Duodenal mucosa (tissue), 2 donors: ENCODE measurements around the gene ILDR2.

Experiments used
- H3K27ac ChIP-seq: one replicate; pipeline ENCODE4 v1.7.0; 2013; ENCODE audit warnings: low read depth, low read length
- H3K27me3 ChIP-seq, 2 donors: one replicate each; pipeline ENCODE4 v1.7.0; 2013; ENCODE audit warnings: low read length in 2 of 2, control low read depth in 1 of 2; ENCODE audit not compliant: insufficient read depth in 2 of 2, control insufficient read depth in 1 of 2
- H3K36me3 ChIP-seq, 2 donors: one replicate each; pipeline ENCODE4 v1.7.0; 2013; ENCODE audit warnings: low read length in 2 of 2, control low read depth in 1 of 2; ENCODE audit not compliant: insufficient read depth in 2 of 2, control insufficient read depth in 1 of 2
- H3K4me1 ChIP-seq, 2 donors: one replicate each; pipeline ENCODE4 v1.7.0; 2013; ENCODE audit warnings: low read length in 2 of 2, control low read depth in 1 of 2; ENCODE audit not compliant: insufficient read depth in 2 of 2, control insufficient read depth in 1 of 2
- H3K4me3 ChIP-seq, 2 donors: one replicate each; pipeline ENCODE4 v1.7.0; 2013; ENCODE audit warnings: low read length in 2 of 2, low read depth in 1 of 2
- H3K9ac ChIP-seq, 2 donors: one replicate each; pipeline ENCODE4 v1.7.0; 2013; ENCODE audit warnings: low read length in 2 of 2, low read depth in 1 of 2
- H3K9me3 ChIP-seq, 2 donors: one replicate each; pipeline ENCODE4 v1.7.0; 2013; ENCODE audit warnings: low read length in 2 of 2, control low read depth in 1 of 2; ENCODE audit not compliant: control insufficient read depth in 1 of 2

Gene ILDR2

GRCh38 chr1:166925810-166926478 is 49.4 kb downstream of the ILDR2 start:
- H3K4me1 ChIP-seq = peaks cover 0 to 9% of the 10 kb centered on the region in 2 donors
- no peak overlapping the region for H3K9ac ChIP-seq
- no peak overlapping the region for H3K4me3 ChIP-seq
- H3K27ac ChIP-seq = no peak overlapping the region
- H3K27me3 ChIP-seq = peaks cover 15 to 24% of the 10 kb centered on the region in 2 donors
- H3K36me3 ChIP-seq = no peaks in the 10 kb centered on the region
- H3K9me3 ChIP-seq = no peaks in the 10 kb centered on the region

- Histone ChIP-seq H3K27ac (no peak overlapping the region), H3K9me3 (no peaks in the 10 kb centered on the region)
These were observed 50.4 kb downstream of the ILDR2 start for GRCh38 chr1:166924823-166925541.

GRCh38 chr1:166920561-166921475 is 54.5 kb downstream of the ILDR2 start:
- H3K27ac ChIP-seq = no peak overlapping the region
- no peaks in the 10 kb centered on the region for H3K9me3 ChIP-seq
- H3K4me3 ChIP-seq = peak overlapping the region in 1 of 2 donors; percentile 48
- H3K9ac ChIP-seq = no peak overlapping the region
- H3K36me3 ChIP-seq = no peaks in the 10 kb centered on the region
- peaks cover 37 to 49% of the 10 kb centered on the region in 2 donors for H3K27me3 ChIP-seq
- H3K4me1 ChIP-seq = peaks cover 0 to 9% of the 10 kb centered on the region in 2 donors

More at GRCh38 chr1:166924823-166925541, 50.4 kb downstream of the ILDR2 start:
- H3K27me3 ChIP-seq = peaks cover 23 to 33% of the 10 kb centered on the region in 2 donors
- H3K9ac ChIP-seq = no peak overlapping the region
- H3K36me3 ChIP-seq = no peaks in the 10 kb centered on the region
- H3K4me3 ChIP-seq = no peak overlapping the region
- peaks cover 0 to 9% of the 10 kb centered on the region in 2 donors for H3K4me1 ChIP-seq

- H3K27ac ChIP-seq = no peak overlapping the region
- no peaks in the 10 kb centered on the region for H3K36me3 ChIP-seq
- H3K27me3 ChIP-seq = peaks cover 37 to 49% of the 10 kb centered on the region in 2 donors
- no peak overlapping the region for H3K9ac ChIP-seq
- H3K9me3 ChIP-seq = no peaks in the 10 kb centered on the region
- H3K4me1 ChIP-seq = no peaks in the 10 kb centered on the region
- no peak overlapping the region for H3K4me3 ChIP-seq
These were observed 56.4 kb downstream of the ILDR2 start for GRCh38 chr1:166918956-166919316.

GRCh38 chr1:166918088-166918955 is 57.0 kb downstream of the ILDR2 start:
- Histone ChIP-seq H3K4me1 (no peaks in the 10 kb centered on the region), H3K9ac (no peak overlapping the region), H3K4me3 (no peak overlapping the region), H3K27ac (no peak overlapping the region), H3K27me3 (peaks cover 37 to 49% of the 10 kb centered on the region in 2 donors), H3K36me3 (no peaks in the 10 kb centered on the region), H3K9me3 (no peaks in the 10 kb centered on the region)

GRCh38 chr1:166915941-166916340 is 59.4 kb downstream of the ILDR2 start:
- no peak overlapping the region for H3K4me3 ChIP-seq
- H3K9me3 ChIP-seq = no peaks in the 10 kb centered on the region
- H3K27ac ChIP-seq = no peak overlapping the region
- no peaks in the 10 kb centered on the region for H3K4me1 ChIP-seq
- H3K9ac ChIP-seq = no peak overlapping the region
- peaks cover 25 to 28% of the 10 kb centered on the region in 2 donors for H3K27me3 ChIP-seq
- no peaks in the 10 kb centered on the region for H3K36me3 ChIP-seq

GRCh38 chr1:166915042-166915441 is 60.3 kb downstream of the ILDR2 start:
- H3K4me3 ChIP-seq = no peak overlapping the region
- H3K9me3 ChIP-seq = no peaks in the 10 kb centered on the region
- no peak overlapping the region for H3K9ac ChIP-seq
- H3K27ac ChIP-seq = no peak overlapping the region
- H3K27me3 ChIP-seq = peaks cover 18 to 19% of the 10 kb centered on the region in 2 donors
- no peaks in the 10 kb centered on the region for H3K4me1 ChIP-seq
- H3K36me3 ChIP-seq = no peaks in the 10 kb centered on the region

GRCh38 chr1:166914111-166914510 is 61.2 kb downstream of the ILDR2 start:
- H3K9ac ChIP-seq = no peak overlapping the region
- H3K36me3 ChIP-seq = no peaks in the 10 kb centered on the region
- H3K9me3 ChIP-seq = no peaks in the 10 kb centered on the region
- peaks cover 9 to 12% of the 10 kb centered on the region in 2 donors for H3K27me3 ChIP-seq
- no peak overlapping the region for H3K27ac ChIP-seq
- no peak overlapping the region for H3K4me3 ChIP-seq
- H3K4me1 ChIP-seq = no peaks in the 10 kb centered on the region

- no peaks in the 10 kb centered on the region for H3K36me3 ChIP-seq
- H3K27me3 ChIP-seq = no peaks in the 10 kb centered on the region
These were observed 63.7 kb downstream of the ILDR2 start for GRCh38 chr1:166911624-166912023.

More at GRCh38 chr1:166911624-166912023, 63.7 kb downstream of the ILDR2 start:
- H3K9me3 ChIP-seq = no peaks in the 10 kb centered on the region
- H3K4me1 ChIP-seq = no peaks in the 10 kb centered on the region
- no peak overlapping the region for H3K9ac ChIP-seq
- no peak overlapping the region for H3K4me3 ChIP-seq
- no peak overlapping the region for H3K27ac ChIP-seq
